HG03565 (cell line): Measurements from ENCODE around the gene C10orf62.
"Not testable (repeated sequence)": the region's sequence is repeated elsewhere in the genome, so short reads cannot be mapped to it uniquely, and the experiment has no call there.

Experiments
- ATAC-seq: cut with Tn5 transposase; IDR thresholded peaks from one replicate; pipeline ENCODE4 v1.9.1; 2021; ENCODE audit warnings: mild to moderate bottlenecking, moderate library complexity; ENCODE audit not compliant: unreplicated experiment

Gene C10orf62

GRCh38 chr10:97618285-97618684 is 28.8 kb downstream of the C10orf62 start:
- no peak for ATAC-seq

GRCh38 chr10:97618733-97619132 is 29.2 kb downstream of the C10orf62 start:
- no peak for ATAC-seq

- no peak for ATAC-seq
Observed at GRCh38 chr10:97623277-97623676, 33.8 kb downstream of the C10orf62 start.

GRCh38 chr10:97627731-97628130 is 38.2 kb downstream of the C10orf62 start:
- ATAC-seq, result no peak

- ATAC-seq, result no peak
Observed at GRCh38 chr10:97628228-97628627, 38.7 kb downstream of the C10orf62 start.

- ATAC-seq, result no peak
Observed at GRCh38 chr10:97629289-97629688, 39.8 kb downstream of the C10orf62 start.

GRCh38 chr10:97631098-97631497 is 41.6 kb downstream of the C10orf62 start:
- no peak for ATAC-seq

- ATAC-seq, result peak; percentile 97
Observed at GRCh38 chr10:97632949-97633884, 43.7 kb downstream of the C10orf62 start, which contains the start of gene MORN4. Gene MORN4, minus strand, starts transcription at chr10:97633500. Its CDS starts 13,847 bp downstream, at chr10:97619653.

- ATAC-seq, result no peak
Observed at GRCh38 chr10:97633921-97634320, 44.4 kb downstream of the C10orf62 start.

- ATAC-seq, result no peak
Observed at GRCh38 chr10:97635577-97635976, 46.1 kb downstream of the C10orf62 start.

- ATAC-seq, result not testable (repeated sequence)
Observed at GRCh38 chr10:97639090-97639489, 49.6 kb downstream of the C10orf62 start.

GRCh38 chr10:97640174-97640867 is 50.8 kb downstream of the C10orf62 start, which contains the start of gene PI4K2A:
Gene PI4K2A, plus strand, starts transcription at chr10:97640671. Its CDS starts 72 bp downstream, at chr10:97640743.
- ATAC-seq, result peak; percentile 91
